ENCODE results near the gene F13A1.

F13A1 gene

DNA sequence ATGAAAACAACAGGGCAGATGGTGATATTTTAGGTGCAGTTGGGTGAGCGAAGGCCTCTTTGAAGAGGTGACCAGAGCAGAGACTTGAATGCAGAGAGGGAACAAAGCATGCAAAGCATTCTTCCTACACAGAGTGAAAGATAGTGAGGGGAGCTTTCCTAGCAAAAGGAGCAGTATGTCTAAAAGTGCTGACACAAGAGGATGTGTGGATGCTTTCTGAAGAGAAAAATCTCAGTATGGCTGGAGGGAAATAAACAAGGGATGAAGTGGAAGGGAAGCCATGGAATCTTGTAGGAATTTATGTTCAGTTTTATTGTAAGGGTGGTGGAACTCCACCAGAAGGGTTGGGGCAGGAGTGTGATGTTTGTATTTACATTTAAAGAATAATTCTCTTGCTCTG lies 128.6 kb downstream of the F13A1 start:
- Histone ChIP-seq H3K9me3 (ENCODE audit: control insufficient read depth, insufficient read depth, low read depth, low read length) (no peaks in the 10 kb centered on the region), H3K9ac (ENCODE audit: low read length) (no peak overlapping the region), H3K4me1 (ENCODE audit: control insufficient read depth, insufficient read depth, low read length) (peaks cover 3% of the 10 kb centered on the region; the same call in 1 of the 2 replicates), H3K4me3 (ENCODE audit: low read depth, low read length) (no peak overlapping the region), H3K27me3 (ENCODE audit: control insufficient read depth, insufficient read depth, low read length) (peaks cover 16% of the 10 kb centered on the region; the same call in 1 of the 2 replicates), H3K27ac (ENCODE audit: low read depth, low read length) (no peak overlapping the region), H3K36me3 (ENCODE audit: control insufficient read depth, insufficient read depth, low read length) (no peaks in the 10 kb centered on the region)

DNA sequence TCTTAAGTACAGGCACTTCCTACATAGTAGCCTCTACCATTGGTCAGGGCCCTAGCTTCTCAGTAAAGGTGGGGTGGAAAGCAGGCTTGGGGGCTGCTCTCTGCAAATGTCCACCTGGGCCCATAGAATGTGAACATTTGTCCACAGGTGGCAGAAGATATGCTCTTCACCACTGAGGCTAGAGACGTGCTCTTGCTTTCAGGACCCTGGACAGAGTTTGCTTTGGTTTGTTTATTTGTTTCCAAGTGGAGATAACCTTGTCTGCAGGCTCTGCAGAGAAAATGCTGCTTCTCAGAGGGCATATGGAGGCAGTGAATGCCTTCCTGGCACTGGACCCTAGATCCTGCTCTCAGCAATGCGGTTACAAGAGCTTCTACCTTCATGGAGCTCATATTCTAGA lies 129.0 kb downstream of the F13A1 start:
- peaks cover 3% of the 10 kb centered on the region; the same call in 1 of the 2 replicates for H3K4me1 ChIP-seq (ENCODE audit: control insufficient read depth, insufficient read depth, low read length)
- no peak overlapping the region for H3K4me3 ChIP-seq (ENCODE audit: low read depth, low read length)
- no peaks in the 10 kb centered on the region for H3K9me3 ChIP-seq (ENCODE audit: control insufficient read depth, insufficient read depth, low read depth, low read length)
- no peaks in the 10 kb centered on the region for H3K36me3 ChIP-seq (ENCODE audit: control insufficient read depth, insufficient read depth, low read length)
- H3K9ac ChIP-seq (ENCODE audit: low read length): no peak overlapping the region
- H3K27me3 ChIP-seq (ENCODE audit: control insufficient read depth, insufficient read depth, low read length): peaks cover 16% of the 10 kb centered on the region; the same call in 1 of the 2 replicates
- no peak overlapping the region for H3K27ac ChIP-seq (ENCODE audit: low read depth, low read length)

DNA sequence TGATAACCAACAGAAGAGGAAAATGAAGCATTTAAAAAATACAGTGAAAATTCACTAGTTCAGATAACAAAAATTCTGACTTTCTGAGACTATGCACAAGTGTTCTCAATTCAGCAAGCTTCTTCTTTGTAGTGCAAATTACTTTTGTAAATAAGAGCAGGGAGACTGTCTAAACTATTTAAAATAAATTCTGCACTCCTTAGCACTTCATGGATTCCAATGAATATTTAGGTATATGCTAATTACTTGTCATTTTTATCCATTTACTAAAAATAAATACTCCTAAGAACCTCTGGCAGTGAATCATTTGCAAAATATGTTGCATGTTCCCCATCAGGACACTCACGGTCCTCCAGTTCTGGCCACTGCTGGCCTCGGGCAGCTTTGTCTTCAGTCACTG lies 139.8 kb downstream of the F13A1 start:
- no peak overlapping the region for H3K27ac ChIP-seq (ENCODE audit: low read depth, low read length)
- no peak overlapping the region for H3K9ac ChIP-seq (ENCODE audit: low read length)
- H3K4me1 ChIP-seq (ENCODE audit: control insufficient read depth, insufficient read depth, low read length): no peaks in the 10 kb centered on the region
- H3K36me3 ChIP-seq (ENCODE audit: control insufficient read depth, insufficient read depth, low read length): no peaks in the 10 kb centered on the region
- H3K27me3 ChIP-seq (ENCODE audit: control insufficient read depth, insufficient read depth, low read length): no peaks in the 10 kb centered on the region
- H3K9me3 ChIP-seq (ENCODE audit: control insufficient read depth, insufficient read depth, low read depth, low read length): no peaks in the 10 kb centered on the region
- no peak overlapping the region for H3K4me3 ChIP-seq (ENCODE audit: low read depth, low read length)

DNA sequence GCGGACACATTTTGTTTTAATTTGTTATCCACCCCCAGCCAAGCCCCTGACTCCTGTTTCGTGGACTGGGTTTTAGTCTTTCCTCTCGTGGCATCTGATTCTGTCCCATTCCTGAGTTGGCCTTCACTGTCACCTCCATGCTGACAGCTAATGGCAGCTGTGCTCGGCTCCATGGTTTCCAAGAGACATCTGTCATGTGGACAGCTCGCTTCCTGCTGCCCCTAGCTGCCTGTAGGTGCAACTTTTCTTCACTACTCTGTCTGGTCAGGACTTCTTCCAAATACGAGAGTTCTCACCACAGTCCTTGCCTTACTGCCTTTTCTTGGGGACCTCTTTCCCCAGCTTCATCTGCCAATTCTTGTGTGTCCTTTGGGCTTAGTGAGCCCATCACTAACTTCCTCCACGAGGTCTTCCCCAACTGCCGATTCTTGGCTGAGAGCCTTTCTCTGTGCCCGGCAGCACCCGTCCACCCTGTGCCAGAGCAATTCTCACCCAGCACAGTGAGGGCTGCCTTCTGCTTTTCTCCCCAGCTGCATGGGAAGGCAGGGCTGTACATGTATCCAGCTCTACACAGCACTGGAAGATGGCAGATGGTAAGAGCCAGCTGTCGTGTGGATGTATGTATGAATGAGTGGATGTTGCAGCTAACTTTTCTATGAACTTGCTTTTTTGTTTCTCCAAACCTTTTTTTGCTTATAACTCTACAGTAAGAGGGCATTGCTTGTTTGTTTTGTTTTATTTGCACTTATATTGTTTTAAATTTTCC lies 140.4 kb downstream of the F13A1 start:
- Histone ChIP-seq H3K4me1 (ENCODE audit: control insufficient read depth, insufficient read depth, low read length) (no peaks in the 10 kb centered on the region), H3K36me3 (ENCODE audit: control insufficient read depth, insufficient read depth, low read length) (no peaks in the 10 kb centered on the region), H3K27ac (ENCODE audit: low read depth, low read length) (no peak overlapping the region), H3K9ac (ENCODE audit: low read length) (no peak overlapping the region), H3K4me3 (ENCODE audit: low read depth, low read length) (no peak overlapping the region), H3K9me3 (ENCODE audit: control insufficient read depth, insufficient read depth, low read depth, low read length) (no peaks in the 10 kb centered on the region), H3K27me3 (ENCODE audit: control insufficient read depth, insufficient read depth, low read length) (no peaks in the 10 kb centered on the region)

DNA sequence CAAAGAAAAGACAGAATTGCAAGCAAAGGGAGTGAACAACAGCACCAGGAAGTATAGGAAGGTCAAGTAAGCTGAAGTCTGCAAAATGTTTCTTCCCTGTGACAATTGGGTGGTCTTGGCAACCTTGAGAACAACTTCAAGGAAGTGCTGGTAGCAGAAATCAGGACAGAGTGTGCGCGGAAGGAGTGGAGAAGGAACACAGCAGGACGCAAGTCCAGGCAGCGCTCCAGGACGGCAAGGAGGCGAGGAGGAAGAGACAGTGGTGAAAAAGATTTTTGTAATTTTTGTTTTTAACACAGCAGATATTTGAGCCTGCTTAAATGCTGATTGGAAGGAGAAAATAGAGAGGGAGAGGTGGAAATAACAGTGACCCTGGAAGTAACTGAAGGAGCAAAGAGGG lies 141.7 kb downstream of the F13A1 start:
- no peaks in the 10 kb centered on the region for H3K27me3 ChIP-seq (ENCODE audit: control insufficient read depth, insufficient read depth, low read length)
- H3K4me1 ChIP-seq (ENCODE audit: control insufficient read depth, insufficient read depth, low read length): no peaks in the 10 kb centered on the region
- H3K9ac ChIP-seq (ENCODE audit: low read length): no peak overlapping the region
- no peak overlapping the region for H3K27ac ChIP-seq (ENCODE audit: low read depth, low read length)
- no peaks in the 10 kb centered on the region for H3K9me3 ChIP-seq (ENCODE audit: control insufficient read depth, insufficient read depth, low read depth, low read length)
- no peaks in the 10 kb centered on the region for H3K36me3 ChIP-seq (ENCODE audit: control insufficient read depth, insufficient read depth, low read length)
- no peak overlapping the region for H3K4me3 ChIP-seq (ENCODE audit: low read depth, low read length)

DNA sequence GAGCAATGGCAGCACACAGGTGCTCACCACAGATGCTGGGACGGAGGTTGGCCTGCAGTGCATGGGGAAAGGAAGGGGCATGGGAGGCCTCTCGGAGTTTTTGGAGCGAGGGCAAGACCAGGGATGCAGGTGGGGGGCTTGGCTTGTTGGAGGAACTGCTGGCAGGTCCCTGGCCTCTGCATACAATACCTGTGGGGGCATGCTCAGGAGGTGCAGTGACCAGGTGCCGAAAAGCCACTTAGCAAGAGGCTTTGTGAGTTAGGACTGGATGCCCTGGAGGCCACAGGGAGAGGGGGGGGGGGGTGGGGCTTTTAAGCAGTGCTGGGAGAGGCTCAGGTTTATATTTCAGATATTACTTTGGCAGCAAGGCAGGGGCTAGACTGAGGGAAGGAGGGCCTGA lies 142.7 kb downstream of the F13A1 start:
- no peak overlapping the region for H3K27ac ChIP-seq (ENCODE audit: low read depth, low read length)
- no peaks in the 10 kb centered on the region for H3K9me3 ChIP-seq (ENCODE audit: control insufficient read depth, insufficient read depth, low read depth, low read length)
- no peak overlapping the region for H3K4me3 ChIP-seq (ENCODE audit: low read depth, low read length)
- no peaks in the 10 kb centered on the region for H3K36me3 ChIP-seq (ENCODE audit: control insufficient read depth, insufficient read depth, low read length)
- H3K4me1 ChIP-seq (ENCODE audit: control insufficient read depth, insufficient read depth, low read length): no peaks in the 10 kb centered on the region
- H3K27me3 ChIP-seq (ENCODE audit: control insufficient read depth, insufficient read depth, low read length): no peaks in the 10 kb centered on the region
- no peak overlapping the region for H3K9ac ChIP-seq (ENCODE audit: low read length)

DNA sequence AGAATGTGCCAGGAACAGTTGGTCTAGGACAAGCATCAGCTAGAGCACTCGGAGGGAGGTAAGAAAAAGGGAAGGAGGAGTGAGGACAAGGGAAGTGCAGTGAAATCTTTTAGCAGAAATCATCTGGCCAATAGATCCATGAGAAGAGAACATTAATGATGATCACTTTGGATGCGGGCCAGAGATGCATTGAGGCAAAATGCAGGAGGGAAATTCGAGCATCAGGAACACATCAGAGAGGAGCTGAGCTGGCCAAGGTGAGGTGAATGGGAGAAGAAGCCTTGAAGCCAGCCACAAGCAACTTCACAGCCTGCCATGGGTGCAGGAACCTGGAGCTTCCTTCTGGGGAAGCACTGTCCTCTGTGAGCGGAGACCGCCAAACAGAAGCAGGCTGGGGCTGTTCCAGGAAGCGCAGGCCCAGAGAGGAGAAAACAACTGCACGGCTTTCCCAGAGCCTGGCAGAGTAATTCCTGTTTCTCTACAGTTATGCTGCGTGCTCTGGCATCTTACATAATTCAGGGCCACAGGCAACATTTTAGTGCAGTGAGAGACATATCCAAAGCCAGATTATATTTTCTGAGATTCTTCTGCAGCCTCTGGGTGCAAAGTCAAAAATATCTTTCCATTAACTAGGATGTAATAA lies 143.8 kb downstream of the F13A1 start:
- no peak overlapping the region for H3K27ac ChIP-seq (ENCODE audit: low read depth, low read length)
- no peaks in the 10 kb centered on the region for H3K4me1 ChIP-seq (ENCODE audit: control insufficient read depth, insufficient read depth, low read length)
- H3K27me3 ChIP-seq (ENCODE audit: control insufficient read depth, insufficient read depth, low read length): no peaks in the 10 kb centered on the region
- no peaks in the 10 kb centered on the region for H3K36me3 ChIP-seq (ENCODE audit: control insufficient read depth, insufficient read depth, low read length)
- no peak overlapping the region for H3K4me3 ChIP-seq (ENCODE audit: low read depth, low read length)
- no peaks in the 10 kb centered on the region for H3K9me3 ChIP-seq (ENCODE audit: control insufficient read depth, insufficient read depth, low read depth, low read length)
- H3K9ac ChIP-seq (ENCODE audit: low read length): no peak overlapping the region

DNA sequence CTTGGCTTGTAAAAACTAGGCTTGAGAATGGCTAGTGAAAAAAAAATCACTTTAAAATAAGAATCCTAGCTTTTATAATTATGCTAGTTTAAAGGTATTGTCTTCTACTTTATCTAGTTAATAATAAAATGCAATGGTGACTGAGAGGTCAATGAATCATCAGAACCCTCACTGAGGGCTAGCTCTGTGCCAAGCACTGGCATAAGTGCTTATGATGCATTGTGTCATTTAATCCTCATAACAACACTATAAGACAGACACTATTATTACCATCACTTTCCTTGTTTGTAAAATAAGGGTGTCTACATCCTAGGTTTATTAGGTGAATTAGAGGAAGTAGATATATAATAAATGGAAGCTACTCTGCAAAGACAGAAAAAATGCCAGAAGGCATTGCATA lies 144.3 kb downstream of the F13A1 start:
- Histone ChIP-seq H3K9me3 (ENCODE audit: control insufficient read depth, insufficient read depth, low read depth, low read length) (no peaks in the 10 kb centered on the region), H3K27ac (ENCODE audit: low read depth, low read length) (no peak overlapping the region), H3K4me1 (ENCODE audit: control insufficient read depth, insufficient read depth, low read length) (no peaks in the 10 kb centered on the region), H3K4me3 (ENCODE audit: low read depth, low read length) (no peak overlapping the region), H3K9ac (ENCODE audit: low read length) (no peak overlapping the region), H3K27me3 (ENCODE audit: control insufficient read depth, insufficient read depth, low read length) (no peaks in the 10 kb centered on the region), H3K36me3 (ENCODE audit: control insufficient read depth, insufficient read depth, low read length) (no peaks in the 10 kb centered on the region)

DNA sequence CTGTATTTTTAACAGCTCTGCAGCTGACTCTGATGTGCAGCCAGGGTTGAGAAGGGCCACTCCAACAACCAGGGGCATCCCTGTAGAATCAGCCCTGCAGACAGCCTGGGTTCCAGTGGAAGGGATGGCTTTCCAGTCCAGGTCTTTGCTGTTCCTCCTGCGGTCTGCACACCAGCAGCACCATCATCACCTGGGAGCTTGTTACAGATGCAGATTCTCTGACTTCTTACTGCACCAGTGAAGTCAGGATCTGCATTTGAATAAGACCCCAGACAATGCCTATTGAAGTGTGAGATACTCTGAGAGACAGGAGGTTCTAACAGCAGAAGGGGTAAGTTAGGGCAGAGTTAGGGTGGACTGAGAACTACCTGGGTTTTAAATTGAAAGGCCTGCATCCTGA lies 151.3 kb downstream of the F13A1 start:
- Histone ChIP-seq H3K4me3 (ENCODE audit: low read depth, low read length) (no peak overlapping the region), H3K36me3 (ENCODE audit: control insufficient read depth, insufficient read depth, low read length) (no peaks in the 10 kb centered on the region), H3K4me1 (ENCODE audit: control insufficient read depth, insufficient read depth, low read length) (0 out of 2 replicates have a peak, but pooled peaks cover 3% of the 10 kb centered on the region), H3K27me3 (ENCODE audit: control insufficient read depth, insufficient read depth, low read length) (peaks cover 3% of the 10 kb centered on the region; the same call in 1 of the 2 replicates), H3K9ac (ENCODE audit: low read length) (no peak overlapping the region), H3K27ac (ENCODE audit: low read depth, low read length) (no peak overlapping the region), H3K9me3 (ENCODE audit: control insufficient read depth, insufficient read depth, low read depth, low read length) (no peaks in the 10 kb centered on the region)

DNA sequence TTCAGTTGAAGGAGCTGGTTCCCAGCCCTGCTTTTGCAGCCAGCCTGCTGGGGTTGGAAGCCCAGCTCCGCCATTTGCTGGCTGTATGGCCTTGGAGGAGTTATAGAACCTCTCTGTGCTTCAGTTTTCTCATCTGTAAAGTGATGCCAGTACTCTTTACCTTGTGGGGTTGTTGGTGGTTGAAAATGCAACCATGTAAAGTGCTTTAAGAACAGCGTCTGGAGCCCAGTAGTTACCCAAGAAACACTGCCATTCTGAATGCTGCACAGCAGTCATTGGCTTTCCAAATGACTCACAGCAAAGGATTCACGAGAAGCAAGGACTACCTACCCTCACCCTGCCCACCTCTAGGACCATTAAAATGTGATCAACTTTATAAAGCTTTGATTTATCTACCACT lies 154.4 kb downstream of the F13A1 start:
- H3K36me3 ChIP-seq (ENCODE audit: control insufficient read depth, insufficient read depth, low read length): no peaks in the 10 kb centered on the region
- 0 out of 2 replicates have a peak, but pooled peaks cover 3% of the 10 kb centered on the region for H3K4me1 ChIP-seq (ENCODE audit: control insufficient read depth, insufficient read depth, low read length)
- H3K9ac ChIP-seq (ENCODE audit: low read length): no peak overlapping the region
- no peaks in the 10 kb centered on the region for H3K9me3 ChIP-seq (ENCODE audit: control insufficient read depth, insufficient read depth, low read depth, low read length)
- H3K27ac ChIP-seq (ENCODE audit: low read depth, low read length): no peak overlapping the region
- peaks cover 3% of the 10 kb centered on the region; the same call in 1 of the 2 replicates for H3K27me3 ChIP-seq (ENCODE audit: control insufficient read depth, insufficient read depth, low read length)
- no peak overlapping the region for H3K4me3 ChIP-seq (ENCODE audit: low read depth, low read length)

DNA sequence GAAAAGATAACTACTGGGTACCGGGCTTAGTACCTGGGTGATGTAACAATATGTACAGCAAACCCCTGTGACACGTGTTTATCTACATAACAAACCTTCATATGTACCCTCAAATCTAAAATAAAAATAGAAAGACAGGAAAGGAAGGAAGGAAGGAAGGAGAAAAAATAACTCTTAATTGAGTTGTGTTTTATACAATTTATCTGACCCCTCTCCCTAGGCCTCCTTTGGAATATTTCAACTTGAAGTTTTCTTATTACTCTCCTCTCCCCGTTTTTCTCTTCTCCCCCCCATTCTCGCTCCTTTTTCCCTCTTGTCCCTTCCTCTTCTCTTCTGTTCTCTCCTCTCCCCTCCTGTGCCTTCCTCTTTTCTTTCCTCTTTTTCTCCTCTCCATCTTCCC lies 156.1 kb downstream of the F13A1 start:
- Histone ChIP-seq H3K9me3 (ENCODE audit: control insufficient read depth, insufficient read depth, low read depth, low read length) (no peaks in the 10 kb centered on the region), H3K36me3 (ENCODE audit: control insufficient read depth, insufficient read depth, low read length) (no peaks in the 10 kb centered on the region), H3K4me1 (ENCODE audit: control insufficient read depth, insufficient read depth, low read length) (0 out of 2 replicates have a peak, but pooled peaks cover 3% of the 10 kb centered on the region)

More for the DNA sequence above, 156.1 kb downstream of the F13A1 start:
- H3K27me3 ChIP-seq (ENCODE audit: control insufficient read depth, insufficient read depth, low read length): peaks cover 3% of the 10 kb centered on the region; the same call in 1 of the 2 replicates
- H3K9ac ChIP-seq (ENCODE audit: low read length): no peak overlapping the region
- H3K4me3 ChIP-seq (ENCODE audit: low read depth, low read length): no peak overlapping the region
- H3K27ac ChIP-seq (ENCODE audit: low read depth, low read length): no peak overlapping the region
